GM12875 (cell line): ENCODE measurements around the gene RHOF.

ENCODE experiments used
- H3K4me3 ChIP-seq: one replicate; pipeline ENCODE4 v1.5.1; 2011; ENCODE audit warnings: low read depth, low read length, control low read depth
- CTCF ChIP-seq: IDR thresholded peaks from 2 replicates; pipeline ENCODE4 v1.5.1; 2011; ENCODE audit warnings: low read depth, mild to moderate bottlenecking, control low read depth, inconsistent platforms, low read length, moderate library complexity, borderline replicate concordance; ENCODE audit not compliant: insufficient read depth

Gene RHOF

GRCh38 chr12:121826318-121827150 is 33.0 kb upstream of the RHOF start:
- H3K4me3 ChIP-seq: no peak overlapping the region
- TF ChIP-seq CTCF: no peak

- TF ChIP-seq CTCF: no peak
- H3K4me3 ChIP-seq: no peak overlapping the region
Observed at GRCh38 chr12:121825041-121825523, 31.6 kb upstream of the RHOF start.

DNA sequence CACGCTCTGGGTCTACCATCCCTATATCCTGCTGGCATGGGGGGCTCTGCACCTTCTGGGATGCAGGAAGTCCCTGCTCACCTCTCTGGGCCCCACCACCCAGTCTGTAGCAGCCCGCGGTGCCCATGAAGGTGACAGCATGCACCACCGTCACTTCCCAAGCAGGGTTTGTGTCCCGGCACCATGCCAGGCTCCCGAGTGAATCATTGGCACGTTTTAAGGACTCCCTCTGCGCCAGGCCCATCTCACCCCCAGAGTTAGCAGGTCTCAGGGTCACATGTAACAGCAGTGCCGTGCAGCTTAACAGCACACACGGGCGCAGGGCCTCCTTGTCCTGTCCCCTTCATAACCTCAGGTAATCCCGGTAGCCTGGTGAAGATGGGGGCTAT is 30.2 kb upstream of the RHOF start:
- no peak overlapping the region for H3K4me3 ChIP-seq
- TF ChIP-seq CTCF: no peak

GRCh38 chr12:121823101-121823726 is 29.7 kb upstream of the RHOF start:
- TF ChIP-seq CTCF: no peak

DNA sequence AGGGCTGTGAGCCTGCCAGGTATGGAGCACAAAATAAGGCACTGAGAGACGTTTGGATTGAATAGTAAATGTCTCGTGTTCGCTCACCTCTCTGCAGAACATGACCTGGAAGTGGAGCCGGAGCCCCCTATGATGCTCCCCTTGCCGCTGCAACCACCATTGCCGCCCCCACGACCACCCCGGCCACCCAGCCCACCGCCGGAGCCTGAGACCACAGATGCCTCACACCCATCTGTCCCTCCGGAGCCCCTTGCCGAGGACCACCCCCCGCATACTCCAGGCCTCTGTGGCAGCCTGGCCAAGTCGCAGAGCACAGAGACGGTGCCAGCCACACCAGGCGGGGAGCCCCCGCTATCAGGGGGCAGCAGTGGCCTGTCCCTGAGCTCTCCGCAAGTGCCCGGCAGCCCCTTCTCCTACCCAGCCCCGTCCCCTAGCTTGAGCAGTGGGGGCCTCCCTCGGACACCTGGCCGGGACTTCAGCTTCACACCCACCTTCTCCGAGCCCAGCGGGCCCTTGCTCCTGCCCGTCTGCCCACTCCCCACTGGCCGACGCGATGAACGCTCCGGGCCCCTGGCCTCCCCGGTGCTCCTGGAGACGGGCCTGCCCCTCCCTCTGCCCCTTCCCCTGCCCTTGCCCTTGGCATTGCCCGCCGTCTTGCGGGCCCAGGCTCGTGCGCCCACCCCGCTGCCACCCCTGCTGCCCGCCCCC is 29.1 kb upstream of the RHOF start:
- TF ChIP-seq CTCF: no peak

More at GRCh38 chr12:121823101-121823726, 29.7 kb upstream of the RHOF start:
- H3K4me3 ChIP-seq: no peak overlapping the region

DNA sequence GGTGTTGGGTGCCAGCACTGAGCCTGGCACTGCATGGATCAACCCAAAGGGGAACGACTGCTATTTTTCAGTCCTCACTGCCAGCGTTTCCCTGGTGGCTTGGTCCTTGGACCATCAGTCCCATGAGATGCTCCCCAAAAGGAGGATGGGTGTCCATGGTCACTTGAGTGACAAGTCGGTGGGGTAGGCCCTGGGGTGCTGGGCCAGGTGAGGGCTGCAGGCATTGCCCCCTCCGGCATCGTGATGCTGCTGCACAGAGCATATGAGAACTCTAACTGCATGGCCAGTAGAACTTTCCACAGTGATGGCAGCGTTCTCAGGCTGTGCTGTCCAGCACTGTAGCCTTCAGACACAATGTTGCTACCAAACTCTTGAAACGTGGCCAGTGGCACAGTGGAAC is 26.6 kb upstream of the RHOF start:
- no peak overlapping the region for H3K4me3 ChIP-seq
- TF ChIP-seq CTCF: no peak

More for the DNA sequence above, 29.1 kb upstream of the RHOF start:
- H3K4me3 ChIP-seq: no peak overlapping the region
